Neural cell (in vitro differentiated cells): Measurements from ENCODE around the gene OR5H1. TPM values are rescaled to one million over a fixed set of nuclear protein-coding genes. Genes with fewer than 3 reads are reported as not detected.

Experiments used
- H2AFZ ChIP-seq: fragments of 200-600, 300-800 bp; sonication (generic), shearing (Covaris generic); 2 replicates; pipeline ENCODE4 v1.6.0; 2014; ENCODE audit warnings: low read depth, mild to moderate bottlenecking, antibody characterized with exemption, low read length, moderate library complexity
- H3F3A ChIP-seq: fragments of 200-600 bp; shearing (Covaris generic); 2 replicates; pipeline ENCODE4 v1.6.1; 2016; ENCODE audit warnings: mild to moderate bottlenecking, moderate library complexity, mixed read lengths, antibody characterized with exemption, low read length; ENCODE audit not compliant: insufficient read depth, poor library complexity, severe bottlenecking
- H3K27ac ChIP-seq: fragments of 200-600, 300-800 bp; sonication (generic), shearing (Covaris generic); 2 replicates; pipeline ENCODE4 v1.5.1; 2014; ENCODE audit warnings: mild to moderate bottlenecking, low read length, moderate library complexity
- H3K27me3 ChIP-seq: fragments of 300-800, 200-600 bp; sonication (generic), shearing (Covaris generic); 2 replicates; pipeline ENCODE4 v1.6.0; 2014; ENCODE audit warnings: mild to moderate bottlenecking, low read depth, low read length, moderate library complexity; ENCODE audit not compliant: insufficient read depth
- H3K36me3 ChIP-seq: fragments of 300-800, 200-600 bp; sonication (generic), shearing (Covaris generic); 2 replicates; pipeline ENCODE4 v1.5.1; 2014; ENCODE audit warnings: mild to moderate bottlenecking, antibody characterized with exemption, low read length, moderate library complexity; ENCODE audit not compliant: insufficient read depth
- H3K4me2 ChIP-seq: fragments of 300-800, 200-600 bp; sonication (generic), shearing (Covaris generic); 2 replicates; pipeline ENCODE4 v1.6.0; 2014; ENCODE audit warnings: mild to moderate bottlenecking, low read length
- H3K4me3 ChIP-seq: fragments of 300-800, 200-600 bp; sonication (generic), shearing (Covaris generic); 2 replicates; pipeline ENCODE4 v1.5.1; 2014; ENCODE audit warnings: mild to moderate bottlenecking, low read length, moderate library complexity
- H3K79me2 ChIP-seq: fragments of 200-600 bp; shearing (Covaris generic); replicated peaks from 2 replicates; pipeline ENCODE4 v1.6.0; 2014; ENCODE audit warnings: mild to moderate bottlenecking, low read length, moderate library complexity; ENCODE audit not compliant: insufficient read depth
- H3K9ac ChIP-seq: fragments of 300-800, 200-600 bp; sonication (generic), shearing (Covaris generic); 2 replicates; pipeline ENCODE4 v1.6.1; 2016; ENCODE audit warnings: mild to moderate bottlenecking, low read length, mixed read lengths
- H3K9me2 ChIP-seq: fragments of 200-600 bp; shearing (Covaris generic); 2 replicates; pipeline ENCODE4 v1.6.1; 2016; ENCODE audit warnings: mild to moderate bottlenecking, low read length, mixed read lengths; ENCODE audit not compliant: insufficient read depth
- H3K9me3 ChIP-seq: fragments of 200-600, 300-800 bp; sonication (generic), shearing (Covaris generic); 2 replicates; pipeline ENCODE4 v1.6.1; 2016; ENCODE audit warnings: mild to moderate bottlenecking, mixed run types, low read length, moderate library complexity, mixed read lengths
- H4K20me1 ChIP-seq: fragments of 200-600 bp; shearing (Covaris generic); 2 replicates; pipeline ENCODE4 v1.6.1; 2016; ENCODE audit warnings: mild to moderate bottlenecking, mixed run types; ENCODE audit not compliant: insufficient read depth
- EP300 ChIP-seq: fragments of 450-650 bp; conservative IDR thresholded peaks from 2 replicates; pipeline ENCODE4 v1.6.1; 2014; ENCODE audit warnings: antibody characterized with exemption, mild to moderate bottlenecking, moderate library complexity; ENCODE audit not compliant: poor library complexity, severe bottlenecking
- EZH2 ChIP-seq: fragments of 200-600, 300-800 bp; shearing (Covaris generic), sonication (generic); IDR thresholded peaks from 2 replicates; pipeline ENCODE4 v1.6.1; 2014; ENCODE audit warnings: antibody characterized with exemption, low read length, borderline replicate concordance, mild to moderate bottlenecking; ENCODE audit not compliant: insufficient read depth, poor library complexity, severe bottlenecking
- MXI1 ChIP-seq: fragments of 450-650 bp; conservative IDR thresholded peaks from 2 replicates; pipeline ENCODE4 v1.6.1; 2014; ENCODE audit warnings: antibody characterized with exemption, mild to moderate bottlenecking; ENCODE audit not compliant: poor library complexity, severe bottlenecking
- RAD21 ChIP-seq: fragments of 450-650 bp; conservative IDR thresholded peaks from 2 replicates; pipeline ENCODE4 v1.6.1; 2014; ENCODE audit warnings: antibody characterized with exemption, mild to moderate bottlenecking, moderate library complexity
- SMC3 ChIP-seq: fragments of 450-650 bp; conservative IDR thresholded peaks from 2 replicates; pipeline ENCODE4 v1.6.1; 2014; ENCODE audit warnings: antibody characterized with exemption, mild to moderate bottlenecking, moderate library complexity; ENCODE audit not compliant: poor library complexity
- TAF1 ChIP-seq: IDR thresholded peaks from 2 replicates; pipeline ENCODE4 v1.6.1; 2012; ENCODE audit warnings: low read depth
- polyA plus RNA-seq: library from polyadenylated mRNA; depleted of rRNA; stranded (reverse); fragments of >200 nt; gene quantifications from 2 replicates; pipeline ENCODE4 v1.2.3, GENCODE V29; 2014
- TF ChIP-seq, protein P1 (sequence below): fragments of 450-650 bp; IDR thresholded peaks from 2 replicates; pipeline ENCODE4 v1.5.1; 2014; ENCODE audit warnings: antibody characterized with exemption, mild to moderate bottlenecking, moderate library complexity; ENCODE audit not compliant: poor library complexity, severe bottlenecking
- TF ChIP-seq, protein P2 (sequence below): IDR thresholded peaks from 2 replicates; pipeline ENCODE4 v1.6.1; 2012; ENCODE audit warnings: borderline replicate concordance

OR5H1 gene
- polyA plus RNA-seq, 1 donor from 2014 or later = not detected

DNA sequence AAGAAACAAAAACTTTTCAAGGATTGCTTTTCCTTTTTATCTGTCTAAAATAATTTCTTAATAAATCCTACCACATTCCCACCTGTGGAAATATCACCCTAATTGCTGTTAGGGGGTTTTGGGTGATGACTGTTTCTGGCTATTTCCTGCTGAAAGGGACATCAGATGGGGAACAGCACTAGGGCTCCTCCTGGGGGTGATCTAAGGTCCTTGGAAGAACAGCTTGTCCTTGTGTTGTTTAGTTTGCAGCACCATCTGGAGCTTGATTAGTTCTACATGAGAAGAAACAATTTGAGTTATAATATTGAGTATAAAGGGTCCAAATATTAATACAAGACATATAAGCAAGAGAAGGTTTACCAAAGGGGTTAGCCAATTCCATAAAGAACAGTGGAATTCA lies 54.7 kb downstream of the OR5H1 start:
- Histone ChIP-seq H2AFZ (no peak overlapping the region), H3K4me2 (no peak overlapping the region), H3K4me3 (no peak overlapping the region), H4K20me1 (no peaks in the 10 kb centered on the region), H3K27me3 (no peaks in the 10 kb centered on the region), H3K79me2 (no peaks in the 10 kb centered on the region), H3K9me3 (no peaks in the 10 kb centered on the region), H3F3A (no peaks in the 10 kb centered on the region), H3K9ac (no peak overlapping the region), H3K27ac (no peak overlapping the region), H3K36me3 (no peaks in the 10 kb centered on the region), H3K9me2 (no peaks in the 10 kb centered on the region)
- TF ChIP-seq EP300 = no peak
- TF ChIP-seq RAD21 = no peak
- TF ChIP-seq, protein P1, sequence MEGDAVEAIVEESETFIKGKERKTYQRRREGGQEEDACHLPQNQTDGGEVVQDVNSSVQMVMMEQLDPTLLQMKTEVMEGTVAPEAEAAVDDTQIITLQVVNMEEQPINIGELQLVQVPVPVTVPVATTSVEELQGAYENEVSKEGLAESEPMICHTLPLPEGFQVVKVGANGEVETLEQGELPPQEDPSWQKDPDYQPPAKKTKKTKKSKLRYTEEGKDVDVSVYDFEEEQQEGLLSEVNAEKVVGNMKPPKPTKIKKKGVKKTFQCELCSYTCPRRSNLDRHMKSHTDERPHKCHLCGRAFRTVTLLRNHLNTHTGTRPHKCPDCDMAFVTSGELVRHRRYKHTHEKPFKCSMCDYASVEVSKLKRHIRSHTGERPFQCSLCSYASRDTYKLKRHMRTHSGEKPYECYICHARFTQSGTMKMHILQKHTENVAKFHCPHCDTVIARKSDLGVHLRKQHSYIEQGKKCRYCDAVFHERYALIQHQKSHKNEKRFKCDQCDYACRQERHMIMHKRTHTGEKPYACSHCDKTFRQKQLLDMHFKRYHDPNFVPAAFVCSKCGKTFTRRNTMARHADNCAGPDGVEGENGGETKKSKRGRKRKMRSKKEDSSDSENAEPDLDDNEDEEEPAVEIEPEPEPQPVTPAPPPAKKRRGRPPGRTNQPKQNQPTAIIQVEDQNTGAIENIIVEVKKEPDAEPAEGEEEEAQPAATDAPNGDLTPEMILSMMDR = no peak
- TF ChIP-seq, protein P2, sequence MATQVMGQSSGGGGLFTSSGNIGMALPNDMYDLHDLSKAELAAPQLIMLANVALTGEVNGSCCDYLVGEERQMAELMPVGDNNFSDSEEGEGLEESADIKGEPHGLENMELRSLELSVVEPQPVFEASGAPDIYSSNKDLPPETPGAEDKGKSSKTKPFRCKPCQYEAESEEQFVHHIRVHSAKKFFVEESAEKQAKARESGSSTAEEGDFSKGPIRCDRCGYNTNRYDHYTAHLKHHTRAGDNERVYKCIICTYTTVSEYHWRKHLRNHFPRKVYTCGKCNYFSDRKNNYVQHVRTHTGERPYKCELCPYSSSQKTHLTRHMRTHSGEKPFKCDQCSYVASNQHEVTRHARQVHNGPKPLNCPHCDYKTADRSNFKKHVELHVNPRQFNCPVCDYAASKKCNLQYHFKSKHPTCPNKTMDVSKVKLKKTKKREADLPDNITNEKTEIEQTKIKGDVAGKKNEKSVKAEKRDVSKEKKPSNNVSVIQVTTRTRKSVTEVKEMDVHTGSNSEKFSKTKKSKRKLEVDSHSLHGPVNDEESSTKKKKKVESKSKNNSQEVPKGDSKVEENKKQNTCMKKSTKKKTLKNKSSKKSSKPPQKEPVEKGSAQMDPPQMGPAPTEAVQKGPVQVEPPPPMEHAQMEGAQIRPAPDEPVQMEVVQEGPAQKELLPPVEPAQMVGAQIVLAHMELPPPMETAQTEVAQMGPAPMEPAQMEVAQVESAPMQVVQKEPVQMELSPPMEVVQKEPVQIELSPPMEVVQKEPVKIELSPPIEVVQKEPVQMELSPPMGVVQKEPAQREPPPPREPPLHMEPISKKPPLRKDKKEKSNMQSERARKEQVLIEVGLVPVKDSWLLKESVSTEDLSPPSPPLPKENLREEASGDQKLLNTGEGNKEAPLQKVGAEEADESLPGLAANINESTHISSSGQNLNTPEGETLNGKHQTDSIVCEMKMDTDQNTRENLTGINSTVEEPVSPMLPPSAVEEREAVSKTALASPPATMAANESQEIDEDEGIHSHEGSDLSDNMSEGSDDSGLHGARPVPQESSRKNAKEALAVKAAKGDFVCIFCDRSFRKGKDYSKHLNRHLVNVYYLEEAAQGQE = no peak
- no peak for TF ChIP-seq SMC3
- TF ChIP-seq MXI1 = no peak
- no peak for TF ChIP-seq EZH2
- no peak for TF ChIP-seq TAF1

Other genes starting within 250 kb of the OR5H1 start
- gene RIOX2, start 158.3 kb upstream of the OR5H1 start, polyA plus RNA-seq = 0.32 and 0.48 TPM in 2 replicates
- gene GABRR3, start 95.4 kb upstream of the OR5H1 start, polyA plus RNA-seq = not detected in 2 replicates
- not detected in 2 replicates for gene OR5AC2, start 43.5 kb upstream of the OR5H1 start, polyA plus RNA-seq
- not detected in 2 replicates for gene OR5H14, start 16.8 kb downstream of the OR5H1 start, polyA plus RNA-seq
- not detected in 2 replicates for gene OR5H15, start 36.0 kb downstream of the OR5H1 start, polyA plus RNA-seq
- not detected in 2 replicates for gene OR5H6, start 133.5 kb downstream of the OR5H1 start, polyA plus RNA-seq
- not detected in 2 replicates for gene OR5H2, start 151.8 kb downstream of the OR5H1 start, polyA plus RNA-seq
- not detected in 2 replicates for gene OR5K4, start 223.1 kb downstream of the OR5H1 start, polyA plus RNA-seq